ENCODE data around the gene ZBTB20. TPM values are rescaled to one million over a fixed set of nuclear protein-coding genes. Genes with fewer than 3 reads are reported as not detected.

The ZBTB20 gene
- total RNA-seq, 1 donor: 32.9 TPM

- no peak for DNase-seq (ENCODE audit: insufficient read length, low spot score, missing footprints)
- Histone ChIP-seq H3K79me2 (ENCODE audit: insufficient read depth, low read length) (no peaks in the 10 kb centered on the region), H3K4me2 (ENCODE audit: insufficient read depth, low read length) (no peak overlapping the region)
These were observed 838.3 kb downstream of the ZBTB20 start for GRCh38 chr3:114308830-114309229.

GRCh38 chr3:114308377-114308776, 838.7 kb downstream of the ZBTB20 start:
- H3K4me2 ChIP-seq (ENCODE audit: insufficient read depth, low read length): no peak overlapping the region
- H2AFZ ChIP-seq (ENCODE audit: low read length): no peak overlapping the region
- H3K4me1 ChIP-seq (ENCODE audit: insufficient read depth, low read length): no peaks in the 10 kb centered on the region
- no peak for TF ChIP-seq CTCF (IDR thresholded peaks at IDR 0.05; ENCODE audit: extremely low read depth, low read depth, low read length)
- H3K27me3 ChIP-seq (ENCODE audit: insufficient read depth, low read length): peaks cover 9% of the 10 kb centered on the region
- no peaks in the 10 kb centered on the region for H3K36me3 ChIP-seq (ENCODE audit: insufficient read depth, low read length)
- no peak overlapping the region for H3K4me3 ChIP-seq (ENCODE audit: insufficient read depth, low read length)
- no peaks in the 10 kb centered on the region for H3K9me3 ChIP-seq (ENCODE audit: low read depth, low read length)
- no peaks in the 10 kb centered on the region for H3K79me2 ChIP-seq (ENCODE audit: insufficient read depth, low read length)
- H4K20me1 ChIP-seq (ENCODE audit: insufficient read depth, low read length): no peaks in the 10 kb centered on the region
- DNase-seq (ENCODE audit: insufficient read length, low spot score, missing footprints): no peak
- no peak overlapping the region for H3K27ac ChIP-seq (ENCODE audit: low read depth, low read length)

More at GRCh38 chr3:114308830-114309229, 838.3 kb downstream of the ZBTB20 start:
- Histone ChIP-seq H3K27ac (ENCODE audit: low read depth, low read length) (no peak overlapping the region), H3K27me3 (ENCODE audit: insufficient read depth, low read length) (peaks cover 9% of the 10 kb centered on the region), H4K20me1 (ENCODE audit: insufficient read depth, low read length) (no peaks in the 10 kb centered on the region), H3K4me1 (ENCODE audit: insufficient read depth, low read length) (no peaks in the 10 kb centered on the region), H3K9me3 (ENCODE audit: low read depth, low read length) (no peaks in the 10 kb centered on the region), H2AFZ (ENCODE audit: low read length) (no peak overlapping the region), H3K36me3 (ENCODE audit: insufficient read depth, low read length) (no peaks in the 10 kb centered on the region), H3K4me3 (ENCODE audit: insufficient read depth, low read length) (no peak overlapping the region)
- TF ChIP-seq CTCF (IDR thresholded peaks at IDR 0.05; ENCODE audit: extremely low read depth, low read depth, low read length): no peak

- TF ChIP-seq CTCF (IDR thresholded peaks at IDR 0.05; ENCODE audit: extremely low read depth, low read depth, low read length): no peak
These were observed 839.3 kb downstream of the ZBTB20 start for GRCh38 chr3:114307832-114308231.

GRCh38 chr3:114307222-114307830, 839.8 kb downstream of the ZBTB20 start:
- H3K4me2 ChIP-seq (ENCODE audit: insufficient read depth, low read length): no peak overlapping the region
- no peak overlapping the region for H3K4me3 ChIP-seq (ENCODE audit: insufficient read depth, low read length)
- H3K36me3 ChIP-seq (ENCODE audit: insufficient read depth, low read length): no peaks in the 10 kb centered on the region
- H3K79me2 ChIP-seq (ENCODE audit: insufficient read depth, low read length): no peaks in the 10 kb centered on the region
- H3K27ac ChIP-seq (ENCODE audit: low read depth, low read length): no peak overlapping the region
- H4K20me1 ChIP-seq (ENCODE audit: insufficient read depth, low read length): no peaks in the 10 kb centered on the region
- H3K9me3 ChIP-seq (ENCODE audit: low read depth, low read length): no peaks in the 10 kb centered on the region
- TF ChIP-seq CTCF (IDR thresholded peaks at IDR 0.05; ENCODE audit: extremely low read depth, low read depth, low read length): no peak
- peaks cover 12% of the 10 kb centered on the region for H3K27me3 ChIP-seq (ENCODE audit: insufficient read depth, low read length)
- DNase-seq (ENCODE audit: insufficient read length, low spot score, missing footprints): no peak
- no peaks in the 10 kb centered on the region for H3K4me1 ChIP-seq (ENCODE audit: insufficient read depth, low read length)
- H2AFZ ChIP-seq (ENCODE audit: low read length): no peak overlapping the region

More at GRCh38 chr3:114307832-114308231, 839.3 kb downstream of the ZBTB20 start:
- Histone ChIP-seq H3K27ac (ENCODE audit: low read depth, low read length) (no peak overlapping the region), H2AFZ (ENCODE audit: low read length) (no peak overlapping the region), H3K79me2 (ENCODE audit: insufficient read depth, low read length) (no peaks in the 10 kb centered on the region), H3K4me2 (ENCODE audit: insufficient read depth, low read length) (no peak overlapping the region), H3K36me3 (ENCODE audit: insufficient read depth, low read length) (no peaks in the 10 kb centered on the region), H3K4me3 (ENCODE audit: insufficient read depth, low read length) (no peak overlapping the region), H3K9me3 (ENCODE audit: low read depth, low read length) (no peaks in the 10 kb centered on the region), H3K4me1 (ENCODE audit: insufficient read depth, low read length) (no peaks in the 10 kb centered on the region), H3K27me3 (ENCODE audit: insufficient read depth, low read length) (peaks cover 10% of the 10 kb centered on the region), H4K20me1 (ENCODE audit: insufficient read depth, low read length) (no peaks in the 10 kb centered on the region)
- DNase-seq (ENCODE audit: insufficient read length, low spot score, missing footprints): no peak
